ENCODE measurements around the gene MACROD2. TPM values are rescaled to one million over a fixed set of nuclear protein-coding genes. Genes with fewer than 3 reads are reported as not detected.

MACROD2 gene
- total and polyA plus RNA-seq, 2 donors (not counting 1 experiment from before 2014, with no cell fraction given) = 5.3 to 6.7 TPM

- Mint-ChIP-seq H3K27ac (no peak overlapping the region), H3K4me1 (peaks cover 8% of the 10 kb centered on the region), H3K4me3 (no peak overlapping the region), H3K9me3 (ENCODE audit: insufficient read depth) (no peaks in the 10 kb centered on the region), H3K27me3 (no peaks in the 10 kb centered on the region)
- no peak overlapping the region for H3K27ac ChIP-seq (ENCODE audit: low read length in 2 of 2)
- H3K4me2 ChIP-seq (replicated peaks; ENCODE audit: low read depth, low read length, poor library complexity, severe bottlenecking) = no peak overlapping the region
- intact Hi-C loops (cut with micrococcal nuclease) = no loop called here
- H3K36me3 ChIP-seq (replicated peaks in 1 of 2; ENCODE audit: control extremely low read depth in 1 of 2, control insufficient read depth in 1 of 2, extremely low read depth in 1 of 2, insufficient read depth in 2 of 2, low read length in 1 of 2) = no peaks in the 10 kb centered on the region
- H3K4me3 ChIP-seq (ENCODE audit: control extremely low read depth in 1 of 5, extremely low read depth in 1 of 5, insufficient read depth in 1 of 5, low read depth in 2 of 5, low read length in 4 of 5) = no peak overlapping the region
- ATAC-seq (ENCODE audit: low read depth) (no peak), DNase-seq (no peak)
- H4K20me1 ChIP-seq (ENCODE audit: control insufficient read depth, insufficient read depth, low read length, poor library complexity, severe bottlenecking) = no peaks in the 10 kb centered on the region
- ChIA-PET POLR2A (no interaction called here), CTCF (no interaction called here)
- WGBS (ENCODE audit: insufficient coverage) = no CpG with 5 or more reads among the region's 2 CpGs
- H3K27me3 ChIP-seq (replicated peaks in 1 of 4; ENCODE audit: control extremely low read depth in 1 of 4, control insufficient read depth in 3 of 4, insufficient read depth in 4 of 4, low read length in 3 of 4) = no peaks in the 10 kb centered on the region
- H2AFZ ChIP-seq (ENCODE audit: insufficient read depth, low read depth, low read length, poor library complexity, severe bottlenecking) = no peak overlapping the region
- no peaks in the 10 kb centered on the region for H3K4me1 ChIP-seq (ENCODE audit: control insufficient read depth in 2 of 2, insufficient read depth in 2 of 2, low read length in 2 of 2)
- H3K79me2 ChIP-seq (ENCODE audit: control insufficient read depth, insufficient read depth, low read length) = no peaks in the 10 kb centered on the region
- no peak overlapping the region for H3K9ac ChIP-seq (ENCODE audit: low read length)
- no peak for TF ChIP-seq EZH2 (IDR thresholded peaks at IDR 0.05; ENCODE audit: borderline replicate concordance, insufficient read depth, low read depth, low read length, poor library complexity, severe bottlenecking)
- TF ChIP-seq CTCF (IDR thresholded peaks at IDR 0.05) = no peak
- H3K9me3 ChIP-seq (ENCODE audit: control extremely low read depth in 1 of 3, control insufficient read depth in 2 of 3, insufficient read depth in 1 of 3, low read length in 2 of 3) = no peaks in the 10 kb centered on the region
These were observed 1250.6 kb downstream of the MACROD2 start for GRCh38 chr20:15245896-15246295.

- Histone ChIP-seq H3K4me2 (replicated peaks; ENCODE audit: low read depth, low read length, poor library complexity, severe bottlenecking) (no peak overlapping the region), H3K9me3 (ENCODE audit: control extremely low read depth in 1 of 3, control insufficient read depth in 2 of 3, insufficient read depth in 1 of 3, low read length in 2 of 3) (no peaks in the 10 kb centered on the region), H3K79me2 (ENCODE audit: control insufficient read depth, insufficient read depth, low read length) (no peaks in the 10 kb centered on the region), H3K4me1 (ENCODE audit: control insufficient read depth in 2 of 2, insufficient read depth in 2 of 2, low read length in 2 of 2) (no peaks in the 10 kb centered on the region), H2AFZ (ENCODE audit: insufficient read depth, low read depth, low read length, poor library complexity, severe bottlenecking) (no peak overlapping the region), H3K36me3 (replicated peaks in 1 of 2; ENCODE audit: control extremely low read depth in 1 of 2, control insufficient read depth in 1 of 2, extremely low read depth in 1 of 2, insufficient read depth in 2 of 2, low read length in 1 of 2) (no peaks in the 10 kb centered on the region), H3K27me3 (replicated peaks in 1 of 4; ENCODE audit: control extremely low read depth in 1 of 4, control insufficient read depth in 3 of 4, insufficient read depth in 4 of 4, low read length in 3 of 4) (no peaks in the 10 kb centered on the region), H3K27ac (ENCODE audit: low read length in 2 of 2) (no peak overlapping the region), H3K4me3 (ENCODE audit: control extremely low read depth in 1 of 5, extremely low read depth in 1 of 5, insufficient read depth in 1 of 5, low read depth in 2 of 5, low read length in 4 of 5) (no peak overlapping the region), H3K9ac (ENCODE audit: low read length) (no peak overlapping the region), H4K20me1 (ENCODE audit: control insufficient read depth, insufficient read depth, low read length, poor library complexity, severe bottlenecking) (no peaks in the 10 kb centered on the region)
- H3K27ac Mint-ChIP-seq = no peak overlapping the region
- DNase-seq (no peak), ATAC-seq (ENCODE audit: low read depth) (no peak)
- H3K4me1 Mint-ChIP-seq = peaks cover 8% of the 10 kb centered on the region
- H3K9me3 Mint-ChIP-seq (ENCODE audit: insufficient read depth) = no peaks in the 10 kb centered on the region
- CTCF ChIA-PET = no interaction called here
- WGBS (ENCODE audit: insufficient coverage) = 90% methylated on average over 6 of the region's 7 CpGs
- POLR2A ChIA-PET = no interaction called here
- no peaks in the 10 kb centered on the region for H3K27me3 Mint-ChIP-seq
- TF ChIP-seq EZH2 (IDR thresholded peaks at IDR 0.05; ENCODE audit: borderline replicate concordance, insufficient read depth, low read depth, low read length, poor library complexity, severe bottlenecking) (no peak), CTCF (IDR thresholded peaks at IDR 0.05) (no peak)
- intact Hi-C loops (cut with micrococcal nuclease) = no loop called here
- no peak overlapping the region for H3K4me3 Mint-ChIP-seq
These were observed 1253.5 kb downstream of the MACROD2 start for GRCh38 chr20:15248618-15249395.
